Stimulated activated CD4-positive, alpha-beta T cell treated with anti-CD3 and anti-CD28 coated beads, Interleukin-1b, Interleukin-23, amount 100 ng/mL, for 24 hours (primary cell): ENCODE results near the gene INPP4B.
"Not testable (repeated sequence)": the region's sequence is repeated elsewhere in the genome, so short reads cannot be mapped to it uniquely, and the experiment has no call there.

Experiments
- DNase-seq, 4 experiments: peaks; one replicate each; pipeline ENCODE4 v3.0.0-alpha.2; 2020; ENCODE audit warnings: low read depth in 4 of 4, low spot score in 1 of 4

Gene INPP4B

GRCh38 chr4:142419712-142420111 is 426.4 kb downstream of the INPP4B start:
- no peak for DNase-seq

DNA sequence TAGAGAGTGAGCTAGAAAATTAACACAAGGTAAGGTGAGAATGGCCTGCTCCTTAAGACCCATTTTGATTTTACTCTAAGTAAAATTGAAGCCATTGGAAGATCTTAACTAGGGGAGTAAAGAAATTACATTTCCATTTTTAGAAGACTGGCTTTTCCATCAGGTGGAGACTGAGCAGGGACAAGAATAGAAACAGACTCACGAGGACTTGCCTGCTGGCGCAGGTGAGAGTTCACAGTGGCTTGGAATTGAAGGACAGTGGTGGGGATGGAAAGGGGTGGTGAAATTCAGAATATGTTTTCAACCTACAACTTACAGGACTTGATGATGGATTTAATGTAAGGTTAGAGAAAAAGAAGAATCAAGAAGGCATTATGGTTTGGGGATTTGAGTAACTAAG is 427.4 kb downstream of the INPP4B start:
- DNase-seq: no peak

- no peak for DNase-seq
These were observed 429.3 kb downstream of the INPP4B start for GRCh38 chr4:142416711-142417275.

DNA sequence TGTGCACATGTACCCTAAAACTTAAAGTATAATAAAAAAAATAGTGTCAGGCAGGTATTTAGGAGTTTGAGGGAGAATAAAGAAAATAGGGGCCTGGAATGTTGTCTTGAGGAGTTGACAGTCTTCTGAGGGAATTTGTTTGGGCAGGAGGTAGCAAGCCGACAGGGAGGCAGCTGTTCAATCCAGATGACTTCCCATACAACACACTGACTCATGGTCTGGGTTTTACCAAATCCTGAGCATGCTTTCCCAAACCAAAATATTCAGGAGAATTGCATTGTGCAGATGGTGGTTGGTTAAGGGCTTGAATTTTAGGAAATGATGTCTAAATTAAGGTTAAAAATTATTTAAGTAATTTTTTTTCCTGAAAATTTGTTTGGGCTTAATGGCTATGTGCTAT is 430.0 kb downstream of the INPP4B start:
- DNase-seq: no peak

- DNase-seq: no peak
These were observed 431.6 kb downstream of the INPP4B start for GRCh38 chr4:142414366-142414990.

DNA sequence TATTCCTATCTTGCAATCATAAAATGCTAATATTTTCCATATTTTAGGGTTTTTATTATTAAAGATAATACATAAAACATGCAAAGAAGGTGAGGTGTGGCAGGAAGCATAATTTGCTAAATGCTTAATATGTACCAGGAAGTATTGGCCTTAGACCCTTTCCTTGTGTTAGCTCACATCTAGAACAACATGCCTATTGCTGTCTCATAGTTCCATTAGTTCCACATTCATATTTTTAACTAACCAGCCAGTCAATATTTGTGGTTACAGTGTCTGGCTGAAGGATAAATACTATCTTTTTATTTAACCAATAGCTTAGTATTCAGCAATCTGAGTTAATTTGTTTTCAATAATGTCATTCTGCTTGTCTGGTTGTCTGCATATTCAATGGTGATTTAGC is 432.6 kb downstream of the INPP4B start:
- no peak for DNase-seq

- DNase-seq: no peak
These were observed 434.1 kb downstream of the INPP4B start for GRCh38 chr4:142411993-142412392.

- DNase-seq: no peak
These were observed 438.1 kb downstream of the INPP4B start for GRCh38 chr4:142408003-142408441.

DNA sequence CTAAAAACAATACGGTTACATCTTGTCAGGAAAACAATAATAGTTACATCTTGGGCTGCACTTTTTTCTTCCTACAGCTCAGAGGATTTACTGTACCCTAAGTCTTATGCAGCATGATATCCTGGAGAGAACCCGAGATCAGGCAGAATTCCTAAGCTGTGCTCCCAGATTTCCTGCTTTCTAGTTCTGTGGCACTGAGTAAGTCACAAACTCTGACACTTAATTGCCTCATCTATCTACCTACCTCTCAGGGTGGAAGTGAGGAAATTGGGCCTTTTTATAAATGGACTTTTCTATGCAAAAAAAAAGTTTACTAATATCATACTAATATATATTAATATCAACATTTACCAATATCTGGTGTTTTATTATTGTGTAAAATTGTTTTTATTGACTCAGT is 438.5 kb downstream of the INPP4B start:
- DNase-seq: no peak

GRCh38 chr4:142406917-142407501 is 439.1 kb downstream of the INPP4B start:
- no peak for DNase-seq

DNA sequence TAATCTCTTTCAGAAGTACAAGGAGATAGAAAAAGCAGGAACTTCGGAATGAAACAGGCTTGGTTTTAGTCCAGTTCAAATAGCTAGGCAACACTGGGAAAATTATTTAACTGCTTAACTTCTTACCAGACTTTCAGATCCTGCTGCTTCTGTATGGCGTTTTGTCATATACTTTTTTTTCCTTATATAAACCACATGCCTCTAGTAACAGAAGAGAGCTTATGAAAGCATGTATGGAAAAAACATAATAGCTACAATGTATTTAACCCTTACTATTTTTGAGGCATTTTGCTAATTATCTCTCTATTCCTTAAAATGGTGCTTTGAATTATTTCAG is 439.6 kb downstream of the INPP4B start:
- no peak for DNase-seq

GRCh38 chr4:142405695-142406498 is 440.2 kb downstream of the INPP4B start:
- DNase-seq: no peak

GRCh38 chr4:142405021-142405694 is 440.9 kb downstream of the INPP4B start:
- peak in 3 of 4 experiments; percentile 32 to 43 (median 33) for DNase-seq

DNA sequence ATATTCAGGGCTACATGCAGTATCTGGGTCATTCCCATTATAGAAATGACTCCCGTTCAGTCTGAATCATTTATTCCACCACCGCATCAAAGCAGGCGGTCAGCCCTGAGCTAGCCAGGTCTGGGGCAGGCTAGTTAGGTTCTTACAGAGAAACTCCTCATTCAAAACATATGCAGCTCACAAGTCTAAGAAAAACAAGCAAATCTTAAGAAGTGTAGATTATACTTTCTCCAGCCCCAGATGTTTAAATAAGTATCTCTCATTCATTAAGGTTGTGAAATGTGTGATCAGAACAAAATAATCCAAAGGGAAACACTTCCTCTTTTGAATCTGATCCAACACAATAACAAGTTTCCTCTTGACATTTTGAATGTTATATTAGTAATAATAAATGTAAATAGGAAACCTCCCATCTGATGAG is 441.9 kb downstream of the INPP4B start:
- DNase-seq: peak in 1 of 4 experiments; percentile 49

DNA sequence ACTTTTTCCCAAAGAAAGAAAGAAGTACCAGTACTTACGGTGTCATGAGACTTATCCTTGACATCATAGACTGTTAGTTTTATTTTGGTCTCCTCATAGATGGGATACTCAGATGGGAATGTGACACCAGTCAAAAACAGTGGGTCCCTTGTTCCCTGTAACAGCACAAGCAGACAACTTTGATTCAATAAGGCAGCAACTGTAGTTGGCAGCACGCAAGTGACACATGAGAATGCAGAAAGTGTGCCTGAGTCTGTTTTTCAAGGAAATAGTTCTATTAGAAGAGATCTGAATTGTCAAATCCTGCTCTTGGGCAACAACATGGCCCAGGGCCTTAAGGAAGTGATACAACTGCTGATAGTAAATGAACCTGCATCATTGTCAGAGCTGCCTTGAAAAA is 443.2 kb downstream of the INPP4B start:
- DNase-seq: no peak

- no peak for DNase-seq
These were observed 443.9 kb downstream of the INPP4B start for GRCh38 chr4:142402156-142402555.

- not testable (repeated sequence) for DNase-seq
These were observed 448.6 kb downstream of the INPP4B start for GRCh38 chr4:142397364-142397991.

GRCh38 chr4:142396279-142396678 is 449.8 kb downstream of the INPP4B start:
- DNase-seq: no peak

DNA sequence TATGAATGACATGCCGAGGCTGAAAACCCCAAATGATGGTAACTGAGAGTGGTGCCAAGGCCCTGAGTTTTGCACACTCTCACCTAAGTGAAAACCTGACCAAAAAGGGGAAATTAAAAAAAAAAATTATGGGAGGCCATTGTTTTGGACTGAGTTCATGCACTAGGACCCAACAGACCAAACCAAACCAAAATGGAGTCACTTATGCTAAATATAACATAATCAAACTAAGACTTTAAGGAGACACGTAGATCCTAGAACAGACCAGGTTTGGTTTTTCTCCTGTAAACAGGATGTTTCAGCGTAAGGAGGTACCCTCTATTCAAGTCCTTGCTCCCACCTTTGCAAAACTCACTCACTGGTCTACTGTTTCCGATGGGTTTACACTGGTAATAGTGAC is 453.0 kb downstream of the INPP4B start:
- DNase-seq: no peak

DNA sequence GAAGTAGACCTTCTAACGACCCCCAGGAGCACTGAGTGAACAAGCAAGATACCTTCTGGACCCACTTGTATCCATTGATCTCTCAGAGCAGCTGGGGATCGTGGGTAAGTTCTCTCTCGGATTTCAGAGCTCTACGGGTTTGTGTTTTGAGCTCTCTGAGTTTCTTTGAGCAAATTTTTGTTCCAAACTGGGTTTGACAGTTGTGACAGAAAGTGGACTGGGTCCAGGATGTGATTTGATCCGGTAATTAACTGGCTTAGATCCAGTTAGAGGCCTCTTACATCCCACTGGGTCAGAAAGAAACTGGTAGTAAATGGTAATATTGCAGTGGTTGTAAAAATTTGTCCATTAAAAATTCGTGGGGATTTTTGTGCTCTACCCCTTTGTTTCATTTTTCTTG is 459.2 kb downstream of the INPP4B start:
- no peak for DNase-seq

DNA sequence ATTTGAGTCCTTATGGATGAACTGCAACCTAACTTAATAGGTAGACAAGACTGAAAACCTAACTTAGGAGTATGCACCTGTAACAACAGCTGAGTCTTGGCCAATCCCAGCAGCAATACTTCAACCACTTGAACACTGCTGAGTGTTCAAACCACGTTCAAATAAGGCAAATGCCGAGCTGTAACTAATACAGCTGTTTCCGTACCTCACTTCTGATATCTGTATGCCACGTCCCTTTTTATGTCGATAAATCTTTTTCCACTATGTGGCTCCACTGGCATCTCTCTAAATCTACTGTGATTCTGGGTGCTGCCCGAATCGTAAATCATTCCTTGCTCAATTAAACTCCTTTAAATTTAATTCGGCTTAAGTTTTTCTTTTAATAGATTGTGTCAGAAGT is 459.7 kb downstream of the INPP4B start:
- no peak for DNase-seq
